Kasumi-1 (cell line): ENCODE measurements around the gene TMEM9.

Experiments used
- DNase-seq, 2 experiments: peaks; one replicate each; lab custom pipeline; 2025; lab: John Stamatoyannopoulos, UW

TMEM9 gene

GRCh38 chr1:201144701-201145100 is 9.6 kb downstream of the TMEM9 start:
- no peak for DNase-seq

GRCh38 chr1:201143726-201144635 is 10.3 kb downstream of the TMEM9 start:
- no peak for DNase-seq

DNA sequence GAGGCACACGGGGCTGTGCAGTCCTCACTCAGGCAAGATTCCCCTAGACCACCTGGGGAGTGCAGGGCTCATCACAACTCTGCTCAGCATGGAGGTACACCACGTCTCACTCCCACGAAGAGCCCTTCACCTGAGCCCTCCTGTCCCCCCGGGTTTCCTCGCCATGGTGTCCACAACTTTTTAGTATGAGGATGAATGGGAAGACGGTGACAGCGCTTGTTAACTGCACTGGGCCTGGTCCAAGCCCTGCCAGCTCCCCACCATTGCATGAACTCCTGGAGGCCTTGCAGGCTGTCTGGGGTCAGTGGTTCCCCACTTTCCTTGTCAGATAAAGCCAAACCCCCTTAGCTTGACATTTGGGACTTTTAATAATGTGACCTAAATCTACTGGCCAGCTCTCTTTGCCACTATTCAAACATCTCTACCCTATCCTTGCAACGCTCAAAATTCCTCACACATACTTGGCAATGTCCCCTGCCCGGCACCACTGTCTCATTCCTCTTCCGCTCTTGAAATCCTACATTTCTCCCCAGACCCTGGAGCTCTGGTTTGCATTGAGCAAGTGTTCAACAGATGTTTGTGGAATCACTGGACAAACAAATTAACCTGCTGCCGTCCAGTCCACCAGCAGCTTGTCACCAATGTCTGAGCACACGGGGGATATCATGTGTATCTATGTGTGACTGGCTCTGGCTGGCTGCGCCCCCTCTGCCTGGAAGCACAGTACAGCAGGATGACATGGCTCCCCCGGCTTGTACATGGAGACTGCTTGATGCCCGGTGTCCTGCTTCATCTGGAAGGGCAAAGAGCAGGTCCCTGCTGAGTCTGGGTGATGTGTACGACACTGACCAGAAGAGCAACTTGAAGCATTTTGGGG is 11.2 kb downstream of the TMEM9 start:
- DNase-seq, result no peak

DNA sequence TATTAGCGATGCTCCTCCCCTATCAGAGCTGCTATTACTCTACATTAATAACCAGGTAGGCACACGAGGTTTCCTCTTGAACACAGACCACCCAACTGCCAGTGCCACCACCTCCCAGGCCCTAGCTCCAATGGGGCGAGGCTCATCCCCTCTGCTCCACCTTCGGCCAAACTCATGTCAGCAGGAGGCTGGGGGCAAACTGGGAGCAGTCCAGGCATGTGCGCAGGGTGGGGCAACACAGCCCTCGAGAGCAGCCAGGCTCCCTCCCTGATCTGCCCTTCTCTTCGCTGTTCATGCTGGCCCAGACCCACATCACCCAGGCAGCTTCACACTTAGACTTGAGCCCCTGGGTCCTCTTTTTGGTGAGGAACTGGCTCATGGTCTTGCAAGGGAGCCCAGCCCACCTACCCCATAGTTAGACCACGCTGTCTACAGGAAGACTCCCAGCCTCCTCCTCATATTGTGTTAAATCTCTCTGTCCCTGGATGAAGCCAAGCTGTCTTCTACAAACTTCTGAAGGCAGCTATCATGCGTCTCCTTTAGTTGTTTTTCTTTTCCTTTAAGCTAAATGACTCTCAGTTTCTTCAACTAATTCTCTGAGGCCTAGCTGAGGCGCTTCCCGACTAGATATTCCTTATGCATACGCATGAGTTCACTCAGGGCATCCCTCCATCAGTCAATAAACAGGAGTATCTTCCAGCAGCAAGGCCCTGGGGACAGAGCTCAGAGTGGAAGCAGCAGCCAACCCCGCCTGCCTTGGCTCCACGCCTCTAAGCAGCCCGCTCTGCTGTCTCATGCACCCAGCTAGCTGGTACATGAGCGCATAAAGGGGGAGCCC is 12.0 kb downstream of the TMEM9 start:
- DNase-seq, result no peak

DNA sequence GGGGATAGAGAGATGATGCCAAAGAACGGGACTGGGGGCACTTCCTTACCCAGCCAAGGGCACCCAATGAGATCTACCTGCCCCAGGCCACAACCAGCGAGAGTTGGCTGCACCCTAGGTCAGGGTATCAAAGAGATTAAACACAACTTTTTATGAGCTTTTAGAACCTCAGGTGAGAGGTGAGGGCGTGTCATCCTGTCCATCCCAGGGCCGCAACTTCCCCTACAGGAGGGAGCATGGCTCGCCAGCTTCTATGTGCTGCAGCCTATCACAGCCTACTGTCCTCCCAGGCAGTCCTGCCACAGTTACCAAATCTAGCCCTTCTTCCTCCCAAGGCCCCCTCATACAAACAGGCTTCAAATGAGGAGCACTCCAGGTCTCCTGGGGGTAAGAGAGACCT is 12.9 kb downstream of the TMEM9 start:
- DNase-seq, result no peak

DNA sequence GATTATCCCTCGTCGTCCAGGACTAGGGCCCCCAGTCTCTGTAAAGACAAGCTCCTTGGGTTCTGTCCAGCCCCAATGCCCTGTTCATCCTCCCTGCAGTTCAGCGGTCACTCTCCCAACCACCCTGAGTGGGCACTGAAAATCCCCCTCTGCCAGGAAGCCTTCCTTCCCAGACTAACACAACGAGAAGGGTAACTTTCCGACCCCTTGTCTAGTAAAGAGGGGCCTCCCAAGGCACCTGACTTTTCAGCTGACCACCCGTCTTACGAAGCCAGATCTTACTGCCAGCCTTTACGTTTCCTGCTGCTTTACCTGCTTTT is 13.4 kb downstream of the TMEM9 start:
- DNase-seq, result no peak

DNA sequence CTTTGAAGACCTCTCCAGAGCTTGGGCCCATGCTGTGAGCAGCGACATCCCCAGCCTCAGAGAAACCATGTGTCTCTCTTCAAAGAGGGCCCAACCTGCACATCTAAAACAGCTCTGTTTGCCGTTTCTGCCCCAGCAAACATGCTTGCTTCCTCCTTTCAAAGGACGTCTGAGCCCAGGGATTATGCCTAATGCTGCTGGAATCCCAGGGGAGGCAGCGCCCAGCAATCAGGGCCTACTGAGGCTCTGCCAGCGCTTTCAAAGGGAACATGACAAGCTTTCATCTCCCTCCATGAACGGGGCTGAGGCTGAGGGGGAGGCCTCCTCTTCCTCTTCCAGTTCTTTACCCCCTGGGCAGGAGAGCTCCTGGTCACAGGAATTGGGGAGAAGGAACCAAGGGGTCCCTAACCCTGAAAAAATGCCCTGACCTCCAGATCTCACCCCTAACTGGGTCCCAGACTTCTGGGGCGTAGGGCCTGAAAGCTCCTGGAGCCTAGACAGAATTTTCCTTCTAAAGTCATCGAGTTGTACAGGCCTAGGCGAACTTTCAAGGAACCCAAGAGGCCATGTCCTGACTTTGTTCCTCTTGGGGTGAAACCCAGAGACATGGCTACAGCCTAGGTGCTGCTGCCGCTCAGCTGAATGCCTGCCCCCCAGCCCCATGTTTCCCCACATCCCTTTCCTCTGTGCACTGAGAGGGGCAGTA is 13.9 kb downstream of the TMEM9 start:
- no peak for DNase-seq

DNA sequence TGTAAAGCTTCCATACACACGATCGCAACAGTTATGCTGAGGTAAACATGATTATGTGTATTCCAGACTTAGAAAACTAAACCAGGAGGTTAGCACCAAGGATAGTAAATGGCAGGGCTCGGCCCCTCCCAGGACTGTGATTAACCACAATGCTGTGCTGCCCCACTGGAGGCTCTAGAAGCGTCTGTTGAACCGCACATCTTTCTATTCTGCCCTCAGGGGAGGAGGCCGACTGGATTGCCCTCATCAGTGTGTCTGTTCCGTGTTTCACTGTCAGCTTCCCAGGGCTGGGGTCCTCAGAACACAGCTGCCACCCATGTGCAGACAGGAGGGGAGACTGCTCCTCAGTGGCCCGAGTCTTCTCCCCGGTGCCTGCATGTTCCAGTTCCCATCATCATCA is 14.5 kb downstream of the TMEM9 start:
- DNase-seq, result no peak

- no peak for DNase-seq
Observed at GRCh38 chr1:201139306-201139705, 15.0 kb downstream of the TMEM9 start.

DNA sequence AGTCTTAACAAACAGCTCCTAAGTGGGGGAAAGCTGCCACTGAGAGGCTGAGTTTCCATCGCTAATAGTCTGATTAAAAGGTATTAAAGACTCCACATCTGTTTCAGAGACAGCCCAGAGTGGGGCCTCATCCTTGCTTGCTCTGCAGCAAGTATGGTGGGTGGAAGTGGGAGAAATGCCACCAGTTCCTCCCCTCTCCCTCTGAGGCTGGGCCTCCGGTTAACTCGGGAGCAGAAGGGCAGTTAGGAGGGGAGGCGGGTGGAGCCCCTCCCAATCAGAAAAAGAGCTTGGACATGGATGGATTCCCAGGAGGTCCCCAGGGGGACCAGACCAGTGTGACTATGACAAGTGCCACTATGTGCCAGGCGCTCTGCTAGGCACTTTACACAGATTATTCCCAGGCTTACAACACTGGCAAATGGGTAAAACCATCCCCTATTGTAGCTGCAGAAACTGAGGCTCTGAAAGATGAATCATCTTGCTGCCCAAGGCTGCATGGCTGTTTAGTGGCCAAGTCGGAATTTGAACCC is 15.9 kb downstream of the TMEM9 start:
- no peak for DNase-seq

- DNase-seq, result no peak
Observed at GRCh38 chr1:201137579-201138310, 16.5 kb downstream of the TMEM9 start.

- no peak for DNase-seq
Observed at GRCh38 chr1:201137024-201137392, 17.3 kb downstream of the TMEM9 start.

- DNase-seq, result no peak
Observed at GRCh38 chr1:201136355-201137023, 17.8 kb downstream of the TMEM9 start.

DNA sequence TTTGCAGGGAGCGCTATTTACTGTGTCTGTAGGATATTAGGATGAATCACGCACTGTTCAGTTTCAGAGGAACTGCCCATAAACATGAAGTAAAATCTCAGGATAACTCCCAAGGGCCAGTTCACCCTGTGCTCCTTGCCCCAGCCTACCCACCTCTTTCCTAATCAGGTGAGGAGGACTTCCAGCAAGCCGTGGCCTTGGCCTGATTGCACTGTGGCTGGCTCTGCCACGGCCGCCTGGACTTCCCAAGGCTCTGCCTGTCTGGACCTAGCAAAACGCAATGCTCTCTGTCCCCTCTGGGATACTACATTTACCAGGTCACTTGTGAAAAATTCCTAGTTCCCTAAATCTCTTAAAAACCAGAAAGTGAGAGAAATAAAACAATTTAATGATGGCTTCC is 19.9 kb downstream of the TMEM9 start:
- DNase-seq, result no peak

GRCh38 chr1:201131398-201131797 is 22.9 kb downstream of the TMEM9 start:
- no peak for DNase-seq

GRCh38 chr1:201128962-201129361 is 25.3 kb downstream of the TMEM9 start:
- no peak for DNase-seq

GRCh38 chr1:201128476-201128875 is 25.8 kb downstream of the TMEM9 start:
- DNase-seq, result no peak

- DNase-seq, result no peak
Observed at GRCh38 chr1:201127755-201128455, 26.4 kb downstream of the TMEM9 start.
